HepG2 (cell line): Measurements from ENCODE around the gene BTBD1. TPM values are rescaled to one million over a fixed set of nuclear protein-coding genes. Genes with fewer than 3 reads are reported as not detected.

Experiments used
- FOXK2 ChIP-seq: fragments of 450-650 bp; IDR thresholded peaks from 2 replicates; pipeline ENCODE4 v1.6.1; 2016
- KLF16 ChIP-seq, 2 experiments: sonication (generic) in 1 of 2; formaldehyde crosslinking in 1 of 2; IDR thresholded peaks; 2 replicates each; pipeline versions ENCODE4 v1.6.1 to v1.8.0; 2016 to 2023; ENCODE audit warnings: missing genetic modification reagents in 2 of 2, missing compliant biosample characterization in 1 of 2
- NR2F6 ChIP-seq, 2 experiments: IDR thresholded peaks; 2 replicates each; pipeline ENCODE4 v1.6.1; 2016; ENCODE audit warnings: antibody characterized with exemption in 1 of 2, mild to moderate bottlenecking in 1 of 2
- PHB2 ChIP-seq: fragments of 450-650 bp; IDR thresholded peaks from 2 replicates; pipeline ENCODE4 v1.6.1; 2018; ENCODE audit not compliant: partially characterized antibody
- ZNF207 ChIP-seq: fragments of 450-650 bp; IDR thresholded peaks from 2 replicates; pipeline ENCODE4 v1.6.1; 2016; ENCODE audit warnings: antibody characterized with exemption, borderline replicate concordance
- ZNF431 ChIP-seq: sonication (generic); formaldehyde crosslinking; IDR thresholded peaks from 2 replicates; pipeline ENCODE4 v1.9.0; 2022; ENCODE audit warnings: missing genetic modification reagents, low read depth, mild to moderate bottlenecking, borderline replicate concordance
- ZNF530 ChIP-seq: sonication (generic); formaldehyde crosslinking; IDR thresholded peaks from 2 replicates; pipeline ENCODE4 v1.5.0; 2020; ENCODE audit warnings: low read depth, mild to moderate bottlenecking, missing genetic modification reagents
- ZNF558 ChIP-seq: sonication (generic); formaldehyde crosslinking; IDR thresholded peaks from 2 replicates; pipeline ENCODE4 v1.9.0; 2022; ENCODE audit warnings: mild to moderate bottlenecking, missing genetic modification reagents, borderline replicate concordance
- ZNF567 ChIP-seq: sonication (generic); formaldehyde crosslinking; IDR thresholded peaks from 2 replicates; pipeline ENCODE4 v1.8.1; 2023; ENCODE audit warnings: mild to moderate bottlenecking, missing genetic modification reagents, borderline replicate concordance
- ZNF607 ChIP-seq: sonication (generic); formaldehyde crosslinking; IDR thresholded peaks from 2 replicates; pipeline ENCODE4 v1.5.1; 2020; ENCODE audit warnings: missing genetic modification reagents, mild to moderate bottlenecking, borderline replicate concordance
- ZNF619 ChIP-seq: sonication (generic); formaldehyde crosslinking; IDR thresholded peaks from 2 replicates; pipeline ENCODE4 v1.4.0; 2020; ENCODE audit warnings: mild to moderate bottlenecking, missing genetic modification reagents
- ZNF724P ChIP-seq: sonication (generic); formaldehyde crosslinking; IDR thresholded peaks from 2 replicates; pipeline ENCODE4 v1.8.0; 2022; ENCODE audit warnings: missing genetic modification reagents, borderline replicate concordance
- ZNF776 ChIP-seq: sonication (generic); formaldehyde crosslinking; IDR thresholded peaks from 2 replicates; pipeline ENCODE4 v1.4.0; 2020; ENCODE audit warnings: mild to moderate bottlenecking, missing genetic modification reagents
- ZSCAN30 ChIP-seq: sonication (generic); formaldehyde crosslinking; IDR thresholded peaks from 2 replicates; pipeline ENCODE4 v1.5.0; 2020; ENCODE audit warnings: mild to moderate bottlenecking, missing genetic modification reagents
- polyA plus RNA-seq, 8 experiments: library from polyadenylated mRNA; depleted of rRNA in 3 of 8; stranded (reverse) in 7 of 8; unstranded in 1 of 8; fragments of >200 nt; fragmentation: Illumina TruSeq in 4 of 8; extraction: Trizol in 4 of 8; gene quantifications; 2 replicates each; pipeline versions ENCODE4 v1.2.1 to v1.2.3, GENCODE V29; 2011 to 2016; ENCODE audit warnings: low read depth in 4 of 8, missing spikeins in 1 of 8, mixed read lengths in 1 of 8; ENCODE audit not compliant: insufficient read depth in 1 of 8
- total RNA-seq, 5 experiments: library from RNA; depleted of rRNA; stranded (reverse); fragments of >200 nt; fragmentation: Illumina TruSeq; extraction: Trizol; gene quantifications; 2 replicates each; pipeline ENCODE4 v1.2.3, GENCODE V29; 2016; ENCODE audit warnings: low read depth in 1 of 5
- TF ChIP-seq, protein P1 (sequence below): sonication (generic); formaldehyde crosslinking; IDR thresholded peaks from 2 replicates; pipeline ENCODE4 v1.5.0; 2020; ENCODE audit warnings: mild to moderate bottlenecking, missing genetic modification reagents, borderline replicate concordance
- TF ChIP-seq, protein P2 (sequence below): sonication (generic); formaldehyde crosslinking; IDR thresholded peaks from 2 replicates; pipeline ENCODE4 v1.9.0; 2021; ENCODE audit warnings: missing genetic modification reagents, borderline replicate concordance
- TF ChIP-seq, protein P3 (sequence below): sonication (generic); formaldehyde crosslinking; IDR thresholded peaks from 2 replicates; pipeline ENCODE4 v1.5.0; 2020; ENCODE audit warnings: missing genetic modification reagents, mild to moderate bottlenecking, borderline replicate concordance

Gene BTBD1
- total and polyA plus RNA-seq, 2 of the 13 experiments (the other 11 are each of a cell fraction or from before 2014, with no cell fraction given), result 32.1 to 53.9 TPM

DNA sequence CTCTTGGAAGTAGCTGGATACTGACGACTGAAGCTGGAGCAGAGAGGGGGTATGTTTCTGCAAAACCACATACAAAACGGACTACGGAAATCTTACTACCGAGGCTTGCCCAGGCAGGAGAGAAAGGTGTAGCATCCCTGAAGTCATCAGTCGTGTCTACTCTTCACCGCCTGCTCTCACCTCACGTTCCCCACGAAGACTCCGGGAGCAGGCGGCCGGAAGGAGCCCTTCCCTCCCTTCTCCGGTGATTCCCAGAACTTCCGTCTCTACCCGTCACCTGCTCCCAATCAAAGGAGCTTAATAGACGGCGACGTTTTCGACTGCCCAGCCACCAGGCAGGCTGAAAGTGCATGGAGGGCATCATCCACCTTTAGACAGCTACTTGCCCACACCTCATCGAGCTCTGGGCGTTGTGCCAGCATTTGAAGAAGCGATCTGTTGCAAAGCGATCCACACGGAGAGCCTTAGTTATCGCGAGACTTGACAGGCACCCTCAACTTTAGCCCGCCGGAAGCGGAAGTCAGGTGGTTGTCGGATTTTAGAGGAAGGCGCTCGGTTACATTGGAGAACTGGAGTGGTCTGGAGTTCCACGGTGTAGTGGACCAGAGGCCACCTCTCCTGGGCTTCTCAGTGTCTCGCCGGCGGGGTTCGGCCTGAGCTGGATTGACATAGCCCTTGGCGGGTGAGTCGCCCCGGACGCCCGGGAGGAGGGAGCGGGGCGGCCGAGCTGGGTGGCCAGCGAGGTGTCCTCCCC is 81.2 kb downstream of the BTBD1 start, which contains the start of gene RAMAC (continued):
- TF ChIP-seq, protein P1, sequence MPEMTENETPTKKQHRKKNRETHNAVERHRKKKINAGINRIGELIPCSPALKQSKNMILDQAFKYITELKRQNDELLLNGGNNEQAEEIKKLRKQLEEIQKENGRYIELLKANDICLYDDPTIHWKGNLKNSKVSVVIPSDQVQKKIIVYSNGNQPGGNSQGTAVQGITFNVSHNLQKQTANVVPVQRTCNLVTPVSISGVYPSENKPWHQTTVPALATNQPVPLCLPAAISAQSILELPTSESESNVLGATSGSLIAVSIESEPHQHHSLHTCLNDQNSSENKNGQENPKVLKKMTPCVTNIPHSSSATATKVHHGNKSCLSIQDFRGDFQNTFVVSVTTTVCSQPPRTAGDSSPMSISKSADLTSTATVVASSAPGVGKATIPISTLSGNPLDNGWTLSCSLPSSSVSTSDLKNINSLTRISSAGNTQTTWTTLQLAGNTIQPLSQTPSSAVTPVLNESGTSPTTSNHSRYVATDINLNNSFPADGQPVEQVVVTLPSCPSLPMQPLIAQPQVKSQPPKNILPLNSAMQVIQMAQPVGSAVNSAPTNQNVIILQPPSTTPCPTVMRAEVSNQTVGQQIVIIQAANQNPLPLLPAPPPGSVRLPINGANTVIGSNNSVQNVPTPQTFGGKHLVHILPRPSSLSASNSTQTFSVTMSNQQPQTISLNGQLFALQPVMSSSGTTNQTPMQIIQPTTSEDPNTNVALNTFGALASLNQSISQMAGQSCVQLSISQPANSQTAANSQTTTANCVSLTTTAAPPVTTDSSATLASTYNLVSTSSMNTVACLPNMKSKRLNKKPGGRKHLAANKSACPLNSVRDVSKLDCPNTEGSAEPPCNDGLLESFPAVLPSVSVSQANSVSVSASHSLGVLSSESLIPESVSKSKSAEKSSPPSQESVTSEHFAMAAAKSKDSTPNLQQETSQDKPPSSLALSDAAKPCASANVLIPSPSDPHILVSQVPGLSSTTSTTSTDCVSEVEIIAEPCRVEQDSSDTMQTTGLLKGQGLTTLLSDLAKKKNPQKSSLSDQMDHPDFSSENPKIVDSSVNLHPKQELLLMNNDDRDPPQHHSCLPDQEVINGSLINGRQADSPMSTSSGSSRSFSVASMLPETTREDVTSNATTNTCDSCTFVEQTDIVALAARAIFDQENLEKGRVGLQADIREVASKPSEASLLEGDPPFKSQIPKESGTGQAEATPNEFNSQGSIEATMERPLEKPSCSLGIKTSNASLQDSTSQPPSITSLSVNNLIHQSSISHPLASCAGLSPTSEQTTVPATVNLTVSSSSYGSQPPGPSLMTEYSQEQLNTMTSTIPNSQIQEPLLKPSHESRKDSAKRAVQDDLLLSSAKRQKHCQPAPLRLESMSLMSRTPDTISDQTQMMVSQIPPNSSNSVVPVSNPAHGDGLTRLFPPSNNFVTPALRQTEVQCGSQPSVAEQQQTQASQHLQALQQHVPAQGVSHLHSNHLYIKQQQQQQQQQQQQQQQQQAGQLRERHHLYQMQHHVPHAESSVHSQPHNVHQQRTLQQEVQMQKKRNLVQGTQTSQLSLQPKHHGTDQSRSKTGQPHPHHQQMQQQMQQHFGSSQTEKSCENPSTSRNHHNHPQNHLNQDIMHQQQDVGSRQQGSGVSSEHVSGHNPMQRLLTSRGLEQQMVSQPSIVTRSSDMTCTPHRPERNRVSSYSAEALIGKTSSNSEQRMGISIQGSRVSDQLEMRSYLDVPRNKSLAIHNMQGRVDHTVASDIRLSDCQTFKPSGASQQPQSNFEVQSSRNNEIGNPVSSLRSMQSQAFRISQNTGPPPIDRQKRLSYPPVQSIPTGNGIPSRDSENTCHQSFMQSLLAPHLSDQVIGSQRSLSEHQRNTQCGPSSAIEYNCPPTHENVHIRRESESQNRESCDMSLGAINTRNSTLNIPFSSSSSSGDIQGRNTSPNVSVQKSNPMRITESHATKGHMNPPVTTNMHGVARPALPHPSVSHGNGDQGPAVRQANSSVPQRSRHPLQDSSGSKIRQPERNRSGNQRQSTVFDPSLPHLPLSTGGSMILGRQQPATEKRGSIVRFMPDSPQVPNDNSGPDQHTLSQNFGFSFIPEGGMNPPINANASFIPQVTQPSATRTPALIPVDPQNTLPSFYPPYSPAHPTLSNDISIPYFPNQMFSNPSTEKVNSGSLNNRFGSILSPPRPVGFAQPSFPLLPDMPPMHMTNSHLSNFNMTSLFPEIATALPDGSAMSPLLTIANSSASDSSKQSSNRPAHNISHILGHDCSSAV (CRISPR knock-in tag), result peak; percentile 77; the same call in 1 of the 2 replicates
- TF ChIP-seq, protein P2, sequence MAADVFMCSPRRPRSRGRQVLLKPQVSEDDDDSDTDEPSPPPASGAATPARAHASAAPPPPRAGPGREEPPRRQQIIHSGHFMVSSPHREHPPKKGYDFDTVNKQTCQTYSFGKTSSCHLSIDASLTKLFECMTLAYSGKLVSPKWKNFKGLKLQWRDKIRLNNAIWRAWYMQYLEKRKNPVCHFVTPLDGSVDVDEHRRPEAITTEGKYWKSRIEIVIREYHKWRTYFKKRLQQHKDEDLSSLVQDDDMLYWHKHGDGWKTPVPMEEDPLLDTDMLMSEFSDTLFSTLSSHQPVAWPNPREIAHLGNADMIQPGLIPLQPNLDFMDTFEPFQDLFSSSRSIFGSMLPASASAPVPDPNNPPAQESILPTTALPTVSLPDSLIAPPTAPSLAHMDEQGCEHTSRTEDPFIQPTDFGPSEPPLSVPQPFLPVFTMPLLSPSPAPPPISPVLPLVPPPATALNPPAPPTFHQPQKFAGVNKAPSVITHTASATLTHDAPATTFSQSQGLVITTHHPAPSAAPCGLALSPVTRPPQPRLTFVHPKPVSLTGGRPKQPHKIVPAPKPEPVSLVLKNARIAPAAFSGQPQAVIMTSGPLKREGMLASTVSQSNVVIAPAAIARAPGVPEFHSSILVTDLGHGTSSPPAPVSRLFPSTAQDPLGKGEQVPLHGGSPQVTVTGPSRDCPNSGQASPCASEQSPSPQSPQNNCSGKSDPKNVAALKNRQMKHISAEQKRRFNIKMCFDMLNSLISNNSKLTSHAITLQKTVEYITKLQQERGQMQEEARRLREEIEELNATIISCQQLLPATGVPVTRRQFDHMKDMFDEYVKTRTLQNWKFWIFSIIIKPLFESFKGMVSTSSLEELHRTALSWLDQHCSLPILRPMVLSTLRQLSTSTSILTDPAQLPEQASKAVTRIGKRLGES (CRISPR knock-in tag), result peak; percentile 66; the same call in 1 of the 2 replicates
- no peak for TF ChIP-seq FOXK2
- no peak for TF ChIP-seq PHB2
- no peak for TF ChIP-seq ZNF567 (CRISPR knock-in tag)
- TF ChIP-seq ZNF607, result peak; percentile 87; the same call in 1 of the 2 replicates
- peak; percentile 85 for TF ChIP-seq ZNF431
- 0 out of 4 replicates have a peak, but pooled peaks of 1 of the 2 experiments have one; percentile 38 for TF ChIP-seq KLF16 (CRISPR knock-in tag; IDR thresholded peaks at IDR 0.05)
- peak; percentile 95; the same call in 1 of the 2 replicates for TF ChIP-seq ZNF776 (CRISPR knock-in tag)
- peak; percentile 68; the same call in 1 of the 2 replicates for TF ChIP-seq ZSCAN30
- TF ChIP-seq NR2F6 (IDR thresholded peaks at IDR 0.05), result peak; percentile 19; the same call in 1 of the 2 replicates
- 0 out of 2 replicates have a peak, but pooled peaks have one; percentile 30 for TF ChIP-seq NR2F6 (CRISPR knock-in tag; IDR thresholded peaks at IDR 0.05)
- peak; percentile 28; the same call in 1 of the 2 replicates for TF ChIP-seq ZNF619
- no peak for TF ChIP-seq ZNF207
- TF ChIP-seq ZNF558 (CRISPR knock-in tag), result peak; percentile 76; the same call in 1 of the 2 replicates
- TF ChIP-seq ZNF530 (CRISPR knock-in tag), result no peak
- TF ChIP-seq, protein P3, sequence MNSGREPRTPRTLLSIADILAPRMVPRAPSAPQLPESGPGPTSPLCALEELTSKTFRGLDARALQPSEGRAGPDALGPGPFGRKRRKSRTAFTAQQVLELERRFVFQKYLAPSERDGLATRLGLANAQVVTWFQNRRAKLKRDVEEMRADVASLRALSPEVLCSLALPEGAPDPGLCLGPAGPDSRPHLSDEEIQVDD (CRISPR knock-in tag), result peak; percentile 93; the same call in 1 of the 2 replicates
- peak; percentile 65; the same call in 1 of the 2 replicates for TF ChIP-seq ZNF724P (CRISPR knock-in tag)
